ENCODE measurements around the gene EIF3B.

DNA sequence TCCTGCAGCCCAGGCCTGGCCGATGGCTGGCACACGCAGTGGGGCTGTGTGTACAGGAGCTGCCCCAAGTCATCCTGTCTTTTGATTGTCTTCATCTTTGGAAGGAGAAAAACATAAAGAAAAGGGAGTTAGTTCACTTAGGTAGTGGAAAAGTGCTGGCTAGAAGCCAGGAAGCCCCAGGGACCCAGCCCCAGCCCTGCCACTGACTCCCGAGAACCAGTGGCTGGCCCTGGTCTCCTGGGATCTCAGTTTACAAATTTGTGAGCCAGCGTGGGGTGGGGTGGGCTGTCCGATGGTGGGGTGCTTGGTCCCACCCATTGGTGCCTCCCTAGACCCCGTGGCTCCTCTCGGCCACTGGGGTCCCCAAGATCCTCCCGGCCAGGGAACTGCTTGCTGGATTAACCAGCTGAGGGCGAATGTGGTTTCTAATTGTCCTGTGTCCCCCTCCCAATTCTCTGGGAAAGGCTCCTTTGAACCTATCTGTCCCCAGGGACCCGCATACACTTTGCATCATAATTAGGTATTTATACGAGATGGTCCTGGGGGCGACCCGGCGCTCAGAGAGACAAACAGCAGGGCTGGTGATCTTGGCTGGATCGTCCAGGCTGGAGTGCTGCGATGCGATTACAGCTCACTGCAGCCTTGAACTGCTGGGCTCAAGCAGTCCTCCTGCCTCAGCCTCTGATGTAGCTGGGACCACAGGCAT is 32.5 kb downstream of the EIF3B start:
- TF ChIP-seq EZH2phosphoT487 (IDR thresholded peaks at IDR 0.05; ENCODE audit: borderline replicate concordance, low read depth, low read length) = no peak
- TF ChIP-seq, protein P1, sequence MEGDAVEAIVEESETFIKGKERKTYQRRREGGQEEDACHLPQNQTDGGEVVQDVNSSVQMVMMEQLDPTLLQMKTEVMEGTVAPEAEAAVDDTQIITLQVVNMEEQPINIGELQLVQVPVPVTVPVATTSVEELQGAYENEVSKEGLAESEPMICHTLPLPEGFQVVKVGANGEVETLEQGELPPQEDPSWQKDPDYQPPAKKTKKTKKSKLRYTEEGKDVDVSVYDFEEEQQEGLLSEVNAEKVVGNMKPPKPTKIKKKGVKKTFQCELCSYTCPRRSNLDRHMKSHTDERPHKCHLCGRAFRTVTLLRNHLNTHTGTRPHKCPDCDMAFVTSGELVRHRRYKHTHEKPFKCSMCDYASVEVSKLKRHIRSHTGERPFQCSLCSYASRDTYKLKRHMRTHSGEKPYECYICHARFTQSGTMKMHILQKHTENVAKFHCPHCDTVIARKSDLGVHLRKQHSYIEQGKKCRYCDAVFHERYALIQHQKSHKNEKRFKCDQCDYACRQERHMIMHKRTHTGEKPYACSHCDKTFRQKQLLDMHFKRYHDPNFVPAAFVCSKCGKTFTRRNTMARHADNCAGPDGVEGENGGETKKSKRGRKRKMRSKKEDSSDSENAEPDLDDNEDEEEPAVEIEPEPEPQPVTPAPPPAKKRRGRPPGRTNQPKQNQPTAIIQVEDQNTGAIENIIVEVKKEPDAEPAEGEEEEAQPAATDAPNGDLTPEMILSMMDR (conservative IDR thresholded peaks at IDR 0.05; ENCODE audit: low read length) = no peak

All from OCI-LY7 (cell line).